Keratinocyte (primary cell): ENCODE results near the gene LHX6. TPM values are rescaled to one million over a fixed set of nuclear protein-coding genes. Genes with fewer than 3 reads are reported as not detected.

Source experiments
- DNase-seq: peaks from one replicate; pipeline ENCODE4 v3.0.0-alpha.2; 2011; ENCODE audit warnings: low read depth, missing footprints, low spot score
- FAIRE-seq: peaks from 2 replicates; lab custom pipeline; 2011; peaks lifted over from hg19 to GRCh38; lab: Jason Lieb, UNC
- H2AFZ ChIP-seq: 2 replicates; pipeline ENCODE4 v1.6.0; 2012; ENCODE audit warnings: low read length, control low read depth, inconsistent platforms; ENCODE audit not compliant: control insufficient read depth
- H3K27ac ChIP-seq: 2 replicates; pipeline ENCODE4 v1.5.1; 2011; ENCODE audit warnings: low read length; ENCODE audit not compliant: control insufficient read depth, insufficient read depth
- H3K27me3 ChIP-seq: 3 replicates; pipeline ENCODE4 v1.6.0; 2011; ENCODE audit warnings: low read length; ENCODE audit not compliant: control insufficient read depth, insufficient read depth; ENCODE audit errors: extremely low read depth
- H3K36me3 ChIP-seq, 2 experiments: 2 replicates in 1 of 2; 3 replicates in 1 of 2; pipeline ENCODE4 v1.5.1; 2011; ENCODE audit warnings: low read length in 2 of 2, mild to moderate bottlenecking in 1 of 2; ENCODE audit not compliant: control insufficient read depth in 2 of 2, insufficient read depth in 2 of 2; ENCODE audit errors: extremely low read depth in 1 of 2
- H3K4me1 ChIP-seq: 3 replicates; pipeline ENCODE4 v1.5.1; 2011; ENCODE audit warnings: low read length; ENCODE audit not compliant: control insufficient read depth, insufficient read depth; ENCODE audit errors: extremely low read depth
- H3K4me2 ChIP-seq: 3 replicates; pipeline ENCODE4 v1.6.0; 2011; ENCODE audit warnings: low read depth, low read length; ENCODE audit not compliant: control insufficient read depth, insufficient read depth; ENCODE audit errors: extremely low read depth
- H3K4me3 ChIP-seq, 3 experiments: fragments of 200-600 bp in 1 of 3; sonication (generic) in 1 of 3; 2 replicates in 2 of 3; 3 replicates in 1 of 3; pipeline ENCODE4 v1.5.1; 2011 to 2016; ENCODE audit warnings: low read length in 3 of 3, mild to moderate bottlenecking in 3 of 3, control low read depth in 2 of 3, inconsistent platforms in 1 of 3, low read depth in 1 of 3, mixed read lengths in 1 of 3, mixed run types in 1 of 3, moderate library complexity in 1 of 3; ENCODE audit not compliant: control insufficient read depth in 2 of 3, insufficient read depth in 2 of 3; ENCODE audit errors: extremely low read depth in 1 of 3
- H3K79me2 ChIP-seq: 2 replicates; pipeline ENCODE4 v1.6.0; 2012; ENCODE audit warnings: low read length; ENCODE audit not compliant: control insufficient read depth, insufficient read depth
- H3K9ac ChIP-seq: 3 replicates; pipeline ENCODE4 v1.6.0; 2011; ENCODE audit warnings: low read length; ENCODE audit not compliant: control insufficient read depth, insufficient read depth; ENCODE audit errors: extremely low read depth
- H3K9me1 ChIP-seq: 3 replicates; pipeline ENCODE4 v1.6.0; 2011; ENCODE audit warnings: low read length; ENCODE audit not compliant: control insufficient read depth, insufficient read depth; ENCODE audit errors: extremely low read depth
- H3K9me3 ChIP-seq: 2 replicates; pipeline ENCODE4 v1.5.1; 2012; ENCODE audit warnings: low read depth, low read length; ENCODE audit not compliant: control insufficient read depth
- H4K20me1 ChIP-seq: 3 replicates; pipeline ENCODE4 v1.6.0; 2011; ENCODE audit warnings: low read length; ENCODE audit not compliant: control insufficient read depth, insufficient read depth; ENCODE audit errors: extremely low read depth
- CTCF ChIP-seq, 3 experiments: IDR thresholded peaks in 1 of 3; conservative IDR thresholded peaks in 1 of 3; optimal IDR thresholded peaks in 1 of 3; 2 replicates in 2 of 3; 3 replicates in 1 of 3; pipeline versions ENCODE3 to v1.5.1; 2011; ENCODE audit warnings: low read length in 3 of 3, mild to moderate bottlenecking in 3 of 3, moderate library complexity in 2 of 3, control low read depth in 1 of 3, inconsistent platforms in 1 of 3; ENCODE audit not compliant: insufficient read depth in 2 of 3; ENCODE audit errors: extremely low read depth in 1 of 3
- EZH2 ChIP-seq: IDR thresholded peaks from one replicate; pipeline ENCODE4 v1.6.1; 2012; ENCODE audit warnings: inconsistent platforms, mild to moderate bottlenecking, low read length, moderate library complexity
- dilution Hi-C: fragments of 300-500 bp; cut with MboI; formaldehyde crosslinking; loops from one replicate; pipeline ENCODE4 v1.7.0; 2020; ENCODE audit warnings: low sequenced_read_pairs; ENCODE audit not compliant: extremely low pct_ligation_motif_present
- polyA plus RNA-seq, 5 experiments: library from polyadenylated mRNA; depleted of rRNA in 3 of 5; stranded (reverse) in 3 of 5; stranded (forward) in 1 of 5; unstranded in 1 of 5; fragments of >200 nt; gene quantifications; 1 replicate in 1 of 5; 2 replicates in 3 of 5; 3 replicates in 1 of 5; pipeline versions ENCODE4 v1.2.1 to v1.2.3, GENCODE V29; 2011 to 2012; ENCODE audit warnings: missing spikeins in 2 of 5, low read depth in 1 of 5, low replicate concordance in 1 of 5

The LHX6 gene
- polyA plus RNA-seq, 1 donor (not counting 4 experiments of a cell fraction or from before 2014, with no cell fraction given) = 0.13 TPM

GRCh38 chr9:122176916-122177315 is 51.8 kb downstream of the LHX6 start:
- no peak overlapping the region for H3K27ac ChIP-seq
- H3K4me3 ChIP-seq = no peak overlapping the region
- H3K36me3 ChIP-seq = no peaks in the 10 kb centered on the region
- TF ChIP-seq CTCF (optimal IDR thresholded peaks at IDR 0.05 in 1 of 3, IDR thresholded peaks at IDR 0.05 in 1 of 3, conservative IDR thresholded peaks at IDR 0.05 in 1 of 3; ENCODE audit: extremely low read depth in 1 of 3, insufficient read depth in 2 of 3, low read length in 3 of 3) = no peak
- no peak overlapping the region for H3K9ac ChIP-seq
- no peak for FAIRE-seq
- no peaks in the 10 kb centered on the region for H3K9me1 ChIP-seq
- no peaks in the 10 kb centered on the region for H3K4me1 ChIP-seq
- no peak for DNase-seq
- peaks cover 8% of the 10 kb centered on the region for H3K27me3 ChIP-seq
- no peaks in the 10 kb centered on the region for H3K79me2 ChIP-seq
- no peaks in the 10 kb centered on the region for H4K20me1 ChIP-seq
- H3K4me2 ChIP-seq = no peak overlapping the region
- dilution Hi-C loops = no loop called here
- H3K9me3 ChIP-seq = no peaks in the 10 kb centered on the region
- no peak overlapping the region for H2AFZ ChIP-seq

GRCh38 chr9:122173670-122174069 is 55.1 kb downstream of the LHX6 start:
- no peaks in the 10 kb centered on the region for H3K4me1 ChIP-seq
- H3K9me1 ChIP-seq = no peaks in the 10 kb centered on the region
- H3K9me3 ChIP-seq = no peaks in the 10 kb centered on the region
- FAIRE-seq = no peak
- no peak overlapping the region for H3K4me3 ChIP-seq
- H3K9ac ChIP-seq = no peak overlapping the region
- dilution Hi-C loops = no loop called here
- H3K36me3 ChIP-seq = no peaks in the 10 kb centered on the region
- no peak overlapping the region for H3K27ac ChIP-seq
- TF ChIP-seq EZH2 = no peak
- no peak for TF ChIP-seq CTCF (optimal IDR thresholded peaks at IDR 0.05 in 1 of 3, IDR thresholded peaks at IDR 0.05 in 1 of 3, conservative IDR thresholded peaks at IDR 0.05 in 1 of 3; ENCODE audit: extremely low read depth in 1 of 3, insufficient read depth in 2 of 3, low read length in 3 of 3)
- no peak for DNase-seq
- no peaks in the 10 kb centered on the region for H4K20me1 ChIP-seq
- H3K4me2 ChIP-seq = no peak overlapping the region
- H3K27me3 ChIP-seq = peaks cover 12% of the 10 kb centered on the region
- no peaks in the 10 kb centered on the region for H3K79me2 ChIP-seq
- H2AFZ ChIP-seq = no peak overlapping the region
